Adipocyte (in vitro differentiated cells): ENCODE measurements around the gene OR2H2.

Experiments used
- DNase-seq: peaks from one replicate; pipeline ENCODE4 v3.0.0-alpha.2; 2015; ENCODE audit warnings: low read depth
- H3K27me3 ChIP-seq: replicated peaks from 2 replicates; pipeline ENCODE4 v1.7.0; 2013; ENCODE audit warnings: mild to moderate bottlenecking, low read length, moderate library complexity; ENCODE audit not compliant: control insufficient read depth, insufficient read depth
- H3K36me3 ChIP-seq: 2 replicates; pipeline ENCODE4 v1.7.0; 2013; ENCODE audit warnings: low read length, mild to moderate bottlenecking, moderate library complexity; ENCODE audit not compliant: control insufficient read depth, insufficient read depth, severe bottlenecking
- H3K4me1 ChIP-seq: 2 replicates; pipeline ENCODE4 v1.7.0; 2013; ENCODE audit warnings: mild to moderate bottlenecking, low read length, moderate library complexity; ENCODE audit not compliant: control insufficient read depth, insufficient read depth
- H3K4me3 ChIP-seq: 2 replicates; pipeline ENCODE4 v1.7.0; 2013; ENCODE audit warnings: mild to moderate bottlenecking, low read length, moderate library complexity
- H3K9ac ChIP-seq: 2 replicates; pipeline ENCODE4 v1.7.0; 2013; ENCODE audit warnings: mild to moderate bottlenecking, low read length, moderate library complexity
- H3K9me3 ChIP-seq: 2 replicates; pipeline ENCODE4 v1.7.0; 2013; ENCODE audit warnings: mild to moderate bottlenecking, low read length, moderate library complexity; ENCODE audit not compliant: control insufficient read depth

OR2H2 gene

DNA sequence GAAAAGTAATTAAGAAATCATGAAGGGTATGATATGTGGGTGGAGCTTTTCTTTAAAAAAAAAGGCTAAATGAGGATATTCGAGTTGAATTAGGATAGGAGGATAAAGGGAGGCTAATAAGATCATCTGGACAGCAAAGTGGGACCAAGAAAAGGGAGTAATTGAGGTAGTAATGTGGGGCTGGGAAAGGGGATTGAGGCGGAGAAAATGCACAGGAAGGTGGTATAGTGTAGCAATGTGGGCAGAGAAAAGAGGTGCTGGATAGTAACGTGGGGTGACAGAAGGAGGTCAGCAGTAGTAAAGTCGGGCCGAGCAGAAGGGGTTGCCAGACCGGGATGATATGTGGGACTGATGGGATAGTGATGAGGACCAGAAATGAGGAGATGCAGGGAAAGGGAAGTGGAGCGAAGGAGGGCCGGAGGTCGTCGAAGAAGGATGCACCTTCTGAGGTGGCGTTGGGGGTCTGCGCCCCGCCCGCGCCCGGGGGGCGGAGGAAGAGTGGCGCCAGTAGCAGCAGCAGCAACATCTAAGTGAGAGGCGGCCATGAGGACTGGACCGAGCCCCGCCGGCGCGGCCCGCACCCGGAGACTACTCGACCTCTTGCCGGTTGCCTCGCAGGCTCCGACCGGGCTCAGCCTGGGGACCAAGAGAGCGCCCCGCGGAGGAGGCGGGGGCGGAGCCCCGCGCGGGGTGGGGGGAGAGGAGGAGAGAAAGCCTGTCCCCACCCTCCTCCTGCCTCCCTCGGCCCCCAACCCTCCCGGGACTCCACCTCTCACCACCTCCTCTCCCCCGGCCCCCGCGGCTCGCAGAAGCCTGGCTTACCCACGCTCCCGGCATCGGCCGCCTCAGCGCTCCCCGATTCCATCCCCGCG lies 47.2 kb downstream of the OR2H2 start:
- peak; percentile 80 for DNase-seq
- H3K36me3 ChIP-seq: no peaks in the 10 kb centered on the region
- peaks cover 15% of the 10 kb centered on the region for H3K4me1 ChIP-seq
- no peaks in the 10 kb centered on the region for H3K9me3 ChIP-seq
- peak overlapping the region; percentile 73 for H3K9ac ChIP-seq
- peak overlapping the region; percentile 78 for H3K4me3 ChIP-seq
- no peaks in the 10 kb centered on the region for H3K27me3 ChIP-seq

DNA sequence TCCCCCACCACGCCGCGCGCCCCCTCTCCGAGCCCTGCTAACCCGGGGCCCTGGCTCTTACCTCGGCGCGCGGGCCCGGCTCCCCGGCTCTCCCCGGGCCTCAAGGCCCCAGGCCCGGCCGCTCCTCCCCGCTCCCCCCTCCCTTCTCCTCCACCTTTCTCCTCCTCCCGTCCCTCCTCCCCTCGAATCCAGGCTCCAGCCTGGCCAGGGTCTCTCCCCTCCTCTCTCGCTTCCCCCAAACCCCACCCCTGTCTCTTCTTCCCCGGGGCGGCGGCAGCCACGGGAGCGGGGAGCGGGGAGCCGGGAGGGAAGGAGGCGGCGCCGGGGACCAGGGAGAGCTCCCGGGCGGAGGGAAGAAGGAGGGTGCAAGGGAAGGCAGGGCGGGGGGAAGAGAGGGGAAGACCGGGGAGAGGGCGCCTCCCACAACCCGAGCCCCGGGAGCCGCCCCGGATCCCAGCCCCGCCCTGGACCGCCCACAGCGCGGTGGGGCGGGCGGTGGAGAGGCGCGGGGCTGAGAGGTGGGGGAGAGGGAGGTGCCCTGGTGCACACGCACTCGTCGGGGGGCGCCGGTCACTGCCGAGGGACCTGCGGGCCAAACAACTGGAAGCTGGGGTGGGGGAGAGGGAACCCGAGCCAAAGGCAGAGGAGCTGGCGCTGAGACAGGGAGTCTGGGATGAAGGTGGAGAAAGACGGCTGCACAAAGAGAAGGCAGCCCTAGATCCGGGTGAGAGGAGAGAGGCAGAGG lies 48.0 kb downstream of the OR2H2 start, which contains the start of gene GABBR1:
GABBR1 (minus strand) TSS at position 395 of the 745 bp plus-strand sequence. CDS start 798 bp downstream, outside the sequence.
- H3K27me3 ChIP-seq: no peaks in the 10 kb centered on the region
- peak within 1 kb of the TSS; percentile 73 for H3K9ac ChIP-seq
- peak within 1 kb of the TSS; percentile 78 for H3K4me3 ChIP-seq
- H3K4me1 ChIP-seq: peaks cover 15% of the 10 kb centered on the region
- H3K9me3 ChIP-seq: no peaks in the 10 kb centered on the region
- DNase-seq: peak; percentile 98
- H3K36me3 ChIP-seq: no peaks in the 10 kb centered on the region

DNA sequence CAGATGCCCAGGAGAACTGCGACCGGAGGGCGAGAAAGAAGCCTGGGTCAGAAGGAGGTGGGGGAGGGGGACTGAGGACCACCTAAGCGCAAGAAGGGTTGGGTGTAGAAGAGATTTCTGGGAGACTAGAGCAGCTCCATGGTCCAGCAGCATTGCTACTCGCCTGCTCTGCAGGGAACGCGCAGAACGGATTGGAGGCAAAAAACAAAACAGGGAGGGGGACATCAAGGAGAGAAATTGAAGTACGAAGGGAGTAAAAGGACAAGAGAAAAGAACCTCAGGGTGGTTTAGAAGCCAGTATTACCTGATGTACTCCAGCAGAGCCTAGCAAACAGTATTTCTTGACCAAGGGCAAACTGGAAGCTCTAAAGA lies 48.6 kb downstream of the OR2H2 start:
- Histone ChIP-seq H3K36me3 (no peaks in the 10 kb centered on the region), H3K9me3 (no peaks in the 10 kb centered on the region), H3K27me3 (no peaks in the 10 kb centered on the region), H3K9ac (peak overlapping the region; percentile 67), H3K4me1 (peaks cover 15% of the 10 kb centered on the region), H3K4me3 (peak overlapping the region; percentile 78)
- DNase-seq: no peak

DNA sequence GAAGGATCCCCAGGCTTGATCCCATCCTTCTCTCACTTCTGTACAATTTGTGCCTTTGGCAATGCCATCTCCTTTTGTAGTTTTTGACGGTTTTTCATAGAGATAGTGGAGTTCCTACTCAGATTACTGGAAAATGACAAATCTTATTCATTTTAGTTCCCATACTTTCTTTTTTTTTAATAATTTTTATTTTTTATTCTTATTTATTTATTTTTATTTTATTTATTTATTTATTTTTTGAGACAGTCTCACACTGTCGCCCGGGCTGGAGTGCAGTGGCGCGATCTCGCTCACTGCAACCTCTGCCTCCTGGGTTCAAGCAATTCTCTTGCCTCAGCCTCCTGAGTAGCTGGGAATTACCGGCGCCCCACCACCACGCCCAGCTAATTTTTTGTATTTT lies 52.3 kb downstream of the OR2H2 start:
- no peaks in the 10 kb centered on the region for H3K36me3 ChIP-seq
- peaks cover 4% of the 10 kb centered on the region for H3K4me1 ChIP-seq
- H3K9ac ChIP-seq: no peak overlapping the region
- DNase-seq: no peak
- H3K27me3 ChIP-seq: no peaks in the 10 kb centered on the region
- H3K4me3 ChIP-seq: no peak overlapping the region
- no peaks in the 10 kb centered on the region for H3K9me3 ChIP-seq
